NK-92 (cell line): ENCODE measurements around the gene SLC43A3.
"Not testable (repeated sequence)": the region's sequence is repeated elsewhere in the genome, so short reads cannot be mapped to it uniquely, and the experiment has no call there.

Source experiments
- DNase-seq: peaks from one replicate; lab custom pipeline; 2025; ENCODE audit not compliant: unreplicated experiment; lab: John Stamatoyannopoulos, UW

SLC43A3 gene

GRCh38 chr11:57407941-57408475 is 18.9 kb downstream of the SLC43A3 start:
- DNase-seq: no peak

DNA sequence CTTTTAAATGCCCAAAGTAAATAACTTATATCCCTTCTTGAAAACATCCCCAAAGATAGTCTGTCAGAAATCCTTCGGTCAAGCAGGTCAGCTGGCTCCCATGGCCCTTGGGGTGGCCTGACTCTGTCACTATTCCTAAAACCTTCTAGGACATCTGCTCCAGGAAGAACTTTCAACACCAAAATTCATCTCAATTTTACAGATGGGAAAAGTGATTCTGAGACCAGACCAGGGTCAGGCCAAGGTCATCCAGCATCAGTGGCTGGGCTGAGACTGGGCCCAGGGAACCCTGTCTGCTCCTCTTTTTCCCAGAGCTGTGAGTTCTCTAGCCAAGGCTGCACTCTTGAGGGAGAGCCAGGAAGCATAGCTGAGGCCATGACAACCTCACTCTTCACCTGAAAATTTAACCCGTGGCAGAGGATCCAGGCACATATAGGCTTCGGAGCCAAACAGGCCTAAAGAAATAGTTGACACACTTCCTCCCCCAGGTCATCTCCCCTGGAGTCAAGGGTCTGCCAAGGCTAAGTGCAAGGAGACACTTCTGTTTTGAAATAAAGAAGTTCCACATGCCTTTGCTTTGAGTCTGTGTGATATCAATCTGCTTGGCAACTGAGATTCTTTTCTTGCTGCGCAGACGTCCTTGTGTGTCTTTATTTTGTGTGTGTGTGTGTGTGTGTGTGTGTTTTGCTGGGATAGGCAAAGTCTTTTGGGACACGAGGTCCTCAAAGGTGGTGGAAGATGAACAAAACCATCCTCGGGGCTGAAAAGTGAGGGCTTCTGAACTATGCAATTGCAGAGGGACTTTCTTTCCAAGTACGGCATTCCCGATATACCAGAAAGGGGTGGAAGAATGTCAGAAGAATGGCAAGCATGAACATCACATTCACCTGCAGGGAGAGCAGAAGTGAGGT is 19.7 kb downstream of the SLC43A3 start:
- DNase-seq: no peak

DNA sequence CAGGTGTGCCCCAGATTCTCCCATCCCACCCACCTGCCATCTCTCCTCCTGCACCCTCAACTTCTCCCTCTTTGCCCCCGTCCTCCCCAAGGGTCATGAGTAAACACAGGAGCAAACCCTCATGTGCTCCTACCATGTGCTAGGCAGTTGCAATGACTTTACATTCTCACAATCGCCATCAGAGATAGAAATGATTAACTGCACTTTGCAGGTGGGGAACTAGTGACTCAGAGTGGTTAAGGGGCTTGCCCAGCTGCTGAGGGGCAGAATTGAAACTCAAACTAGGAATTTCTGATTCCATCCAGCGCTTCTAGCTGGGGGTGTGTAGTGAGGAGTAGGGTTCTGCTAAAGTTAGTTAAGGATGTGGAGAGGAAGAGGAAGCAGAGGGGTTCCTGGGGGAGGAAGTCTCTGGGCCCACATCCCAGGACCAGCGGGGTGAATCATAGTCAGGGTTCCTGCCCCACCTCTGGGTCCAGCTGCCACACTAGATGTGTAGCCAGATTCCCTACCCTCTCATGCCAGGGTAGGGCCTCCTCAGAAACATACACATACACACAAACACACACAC is 20.5 kb downstream of the SLC43A3 start:
- no peak for DNase-seq

GRCh38 chr11:57405271-57405860 is 21.6 kb downstream of the SLC43A3 start:
- no peak for DNase-seq

- no peak for DNase-seq
Measured at GRCh38 chr11:57403802-57404147, 23.1 kb downstream of the SLC43A3 start.

DNA sequence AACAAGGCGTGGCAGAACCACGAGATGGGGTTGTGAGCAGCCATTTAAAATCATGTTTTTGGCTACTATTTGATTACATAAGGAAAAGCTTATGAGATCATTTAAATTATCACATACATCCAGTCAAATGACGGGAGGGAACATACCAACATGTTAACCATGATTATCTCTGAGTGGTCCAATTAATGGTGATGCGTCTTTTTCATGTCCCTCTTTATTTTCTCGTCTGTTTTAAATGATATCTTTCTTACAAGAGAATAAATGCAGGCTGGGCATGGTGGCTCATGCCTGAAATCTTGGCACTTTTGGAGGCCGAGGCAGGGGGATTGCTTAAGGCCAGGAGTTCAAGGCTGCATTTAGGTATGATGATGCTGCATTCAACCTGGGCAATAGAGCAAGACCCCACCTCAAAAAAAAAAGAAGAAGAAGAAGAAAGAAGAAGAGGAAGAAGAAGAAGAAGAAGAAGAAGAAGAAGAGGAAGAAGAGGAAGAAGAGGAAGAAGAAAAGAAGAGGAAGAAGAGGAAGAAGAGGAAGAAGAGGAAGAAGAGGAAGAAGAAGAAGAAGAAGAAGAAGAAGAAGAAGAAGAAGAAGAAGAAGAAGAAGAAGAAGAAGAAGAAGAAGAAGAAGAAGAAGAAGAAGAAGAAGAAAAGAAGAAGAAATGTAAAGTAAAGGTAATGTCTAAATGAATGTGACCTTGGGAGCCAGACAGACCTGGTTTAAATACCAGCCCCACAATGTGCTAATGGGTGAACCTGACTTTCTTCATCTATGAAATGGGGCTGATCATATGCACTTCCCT is 23.7 kb downstream of the SLC43A3 start:
- DNase-seq: not testable (repeated sequence)

- no peak for DNase-seq
Measured at GRCh38 chr11:57402188-57403002, 24.5 kb downstream of the SLC43A3 start.

- DNase-seq: no peak
Measured at GRCh38 chr11:57399972-57400578, 26.8 kb downstream of the SLC43A3 start.

DNA sequence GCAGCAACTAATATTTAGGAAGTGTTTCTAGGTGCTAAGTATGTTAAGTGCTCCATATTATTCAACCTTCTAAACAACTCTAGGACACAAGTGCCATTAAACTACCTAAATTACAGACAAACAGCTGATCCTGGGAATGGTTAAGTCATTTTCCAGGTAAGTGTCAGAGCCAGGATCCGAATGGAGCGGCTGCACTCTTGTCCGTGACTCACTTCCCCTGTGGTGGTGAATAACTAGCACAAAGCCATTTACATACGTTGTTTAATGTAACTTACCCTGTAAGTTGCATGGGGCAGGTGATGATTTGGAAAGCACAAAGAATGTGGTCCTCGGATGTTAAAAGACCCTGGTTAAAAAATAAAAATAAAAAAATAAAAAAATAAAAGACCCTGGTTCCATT is 27.7 kb downstream of the SLC43A3 start:
- no peak for DNase-seq

DNA sequence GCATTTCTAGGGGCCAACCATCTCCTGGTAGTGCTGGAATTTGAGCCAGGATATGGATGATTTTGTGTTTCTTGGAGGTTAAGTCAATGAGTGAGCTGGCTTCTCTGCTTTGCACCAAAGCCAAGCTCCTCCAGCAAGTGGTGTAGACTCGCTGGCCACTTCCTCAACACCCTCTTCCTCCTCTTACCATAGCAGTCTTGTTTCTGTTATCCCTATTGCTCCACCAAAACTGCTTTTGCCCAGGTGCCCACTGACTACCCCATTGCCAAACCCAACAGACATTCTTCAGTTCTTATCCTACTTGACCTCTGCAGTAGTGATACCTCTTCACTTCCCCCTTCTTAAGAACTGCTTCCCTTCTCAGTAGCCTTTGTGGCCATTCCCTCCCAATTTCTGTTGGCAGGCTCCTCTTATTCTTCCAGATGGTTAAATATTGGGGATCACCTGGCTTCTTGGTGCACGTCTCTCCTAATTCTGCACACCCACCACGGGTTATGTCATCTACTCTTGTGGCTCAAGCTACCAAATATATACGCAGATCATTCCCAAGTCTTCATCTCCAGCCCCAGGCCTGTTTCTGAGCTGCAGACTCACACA is 29.4 kb downstream of the SLC43A3 start:
- no peak for DNase-seq

GRCh38 chr11:57396744-57397143 is 30.2 kb downstream of the SLC43A3 start:
- DNase-seq: no peak

DNA sequence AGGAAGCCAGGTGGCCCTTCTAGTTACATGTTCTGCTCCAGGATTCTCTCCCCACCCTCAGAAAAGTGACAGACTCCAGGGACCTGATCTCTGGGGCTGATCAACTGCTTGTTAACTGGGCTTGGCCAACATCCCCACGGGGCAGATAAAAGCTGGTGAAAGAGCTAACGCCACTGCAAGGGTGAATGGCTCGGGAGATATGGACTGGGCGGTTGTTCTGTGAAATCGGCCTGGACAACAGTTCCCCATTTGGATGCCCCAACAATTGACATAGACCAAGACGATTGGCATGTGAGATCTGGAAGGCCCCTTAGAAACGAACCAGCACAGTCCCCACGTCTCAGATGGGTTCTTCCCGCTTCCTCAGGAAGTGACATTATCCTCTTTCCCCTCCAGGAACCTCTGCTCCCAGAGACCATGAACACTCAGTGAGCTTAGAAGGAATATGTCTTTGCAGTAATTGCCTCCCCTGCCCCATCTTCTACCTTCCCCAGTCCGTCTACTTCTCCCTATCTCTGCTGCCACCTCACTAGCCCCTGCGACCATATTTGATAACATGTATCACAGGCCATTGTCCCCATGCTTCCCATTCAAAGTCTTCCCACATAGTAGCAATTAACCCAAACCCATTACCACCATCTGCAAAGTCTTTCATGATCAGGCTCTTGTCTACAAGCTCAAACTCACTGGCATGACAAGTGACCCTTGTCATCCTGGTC is 30.9 kb downstream of the SLC43A3 start:
- DNase-seq: no peak

DNA sequence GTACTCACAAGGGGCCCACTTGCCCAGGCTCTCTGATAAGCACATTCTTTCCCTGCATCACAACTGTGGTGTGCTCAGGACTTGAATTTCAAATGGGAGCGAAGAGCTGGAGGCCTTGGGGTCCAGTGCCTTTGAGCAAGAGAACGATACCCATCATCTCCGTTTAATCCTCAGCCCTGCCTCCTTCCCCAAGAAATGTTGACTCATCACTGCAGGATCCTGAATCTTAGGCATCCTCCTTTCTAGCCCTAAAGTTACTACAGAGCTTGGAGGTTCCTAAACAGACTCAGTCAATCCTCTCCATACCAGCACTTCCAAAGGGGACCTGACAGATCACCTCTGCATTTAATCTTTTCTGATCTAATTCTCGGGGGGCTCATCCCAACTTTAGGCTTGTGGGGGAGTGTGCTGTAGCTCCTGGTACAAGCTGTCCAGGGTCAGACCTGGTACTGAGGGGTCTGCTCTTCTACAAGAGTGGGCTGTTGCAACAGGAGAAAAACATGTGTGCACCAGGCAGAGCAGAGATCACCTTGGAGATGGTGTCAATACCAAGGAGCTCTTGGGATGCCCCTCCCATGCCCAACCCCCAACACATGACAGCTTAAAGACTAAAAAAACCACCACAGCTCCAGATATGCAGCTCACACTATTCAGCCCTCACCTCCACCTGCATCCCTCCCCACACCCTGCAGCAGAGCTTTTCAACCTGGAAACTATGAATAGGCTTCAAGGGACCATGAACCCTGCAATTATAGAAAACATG is 32.5 kb downstream of the SLC43A3 start:
- no peak for DNase-seq

DNA sequence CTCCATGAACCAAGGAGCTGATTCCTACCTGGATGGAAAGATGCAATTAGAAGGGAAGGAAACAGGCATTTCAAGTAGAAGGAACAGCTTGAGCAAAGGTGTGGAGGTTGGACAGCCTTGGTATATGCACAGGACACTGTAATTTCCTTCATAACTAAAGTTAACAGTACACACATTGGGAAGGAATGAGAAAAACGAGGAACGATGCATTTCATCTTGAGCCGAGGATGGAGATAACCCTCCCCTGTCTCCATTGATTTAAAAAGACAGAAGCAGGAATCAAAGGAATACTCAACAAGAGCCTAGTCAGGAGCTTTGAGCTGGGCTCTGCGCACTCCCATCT is 34.2 kb downstream of the SLC43A3 start:
- no peak for DNase-seq

DNA sequence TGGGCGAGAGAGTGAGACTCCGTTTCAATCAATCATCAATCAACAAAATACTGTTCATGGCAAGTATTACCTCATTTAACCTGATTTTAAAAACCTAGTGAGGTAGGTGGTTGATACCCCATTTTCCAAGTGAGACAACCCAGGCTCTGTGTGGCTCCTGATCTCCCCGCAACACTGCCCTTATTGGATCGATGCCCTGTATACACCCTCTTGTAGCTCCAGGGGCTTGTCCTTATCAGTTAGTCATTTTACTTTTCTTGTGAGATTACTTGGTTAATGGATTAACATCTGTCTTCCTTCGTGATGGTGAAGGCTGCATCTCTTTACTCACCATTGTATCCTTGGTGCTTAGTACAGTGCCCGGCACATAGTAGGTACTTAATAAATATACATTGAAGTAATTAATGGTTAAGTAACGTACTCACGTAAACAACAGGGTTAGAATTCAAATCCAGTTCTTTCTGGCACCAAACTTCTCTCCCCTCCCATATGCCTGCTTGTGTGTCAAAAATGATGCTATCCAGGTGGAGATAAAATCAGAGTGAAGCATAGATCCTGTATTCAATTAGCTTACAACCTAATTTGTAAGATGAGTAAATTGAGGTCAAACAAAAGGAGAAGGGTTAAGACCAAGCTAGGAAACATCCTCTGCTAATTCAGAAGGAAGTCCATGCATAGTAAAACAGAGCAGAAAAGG is 34.7 kb downstream of the SLC43A3 start:
- no peak for DNase-seq

- DNase-seq: no peak
Measured at GRCh38 chr11:57391539-57391938, 35.4 kb downstream of the SLC43A3 start.

- no peak for DNase-seq
Measured at GRCh38 chr11:57391111-57391510, 35.8 kb downstream of the SLC43A3 start.

- DNase-seq: no peak
Measured at GRCh38 chr11:57390535-57390934, 36.4 kb downstream of the SLC43A3 start, which contains the start of gene PRG2. Gene PRG2, minus strand, starts transcription at chr11:57390650. Its CDS starts 706 bp downstream, at chr11:57389944.
